ENCODE results near the gene EPC1. TPM values are rescaled to one million over a fixed set of nuclear protein-coding genes. Genes with fewer than 3 reads are reported as not detected.

EPC1 gene
- total and polyA plus RNA-seq, 2 experiments from 2014 or later = 10.6 to 12.5 TPM

DNA sequence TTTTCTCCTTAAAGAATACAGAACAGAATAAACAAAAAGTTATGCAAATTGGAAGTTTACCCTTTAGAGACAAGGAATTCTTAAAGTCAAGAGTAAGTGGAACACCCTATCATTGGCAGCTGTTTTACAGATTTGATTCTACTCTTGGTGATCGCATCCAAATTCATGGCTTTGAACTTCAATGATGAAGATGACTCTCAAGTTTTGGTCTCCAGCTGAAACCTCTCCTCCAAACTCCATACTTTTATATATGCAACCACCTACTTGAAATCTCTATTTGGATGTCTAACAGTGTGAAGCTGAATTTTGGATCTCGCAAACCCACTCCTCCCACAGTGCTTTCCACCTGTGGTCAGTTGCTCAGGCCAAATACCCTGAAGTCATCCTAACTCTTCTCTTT is 80.4 kb downstream of the EPC1 start:
- H3F3A ChIP-seq (ENCODE audit: insufficient read depth) = peaks cover 42% of the 10 kb centered on the region
- no peaks in the 10 kb centered on the region for H3K9me2 ChIP-seq (ENCODE audit: insufficient read depth)
- H3K79me2 ChIP-seq (ENCODE audit: insufficient read depth) = peaks cover 16% of the 10 kb centered on the region
- no peak overlapping the region for H3K27ac ChIP-seq
- 97 to 98% methylated on average over 2 of the region's 2 CpGs for WGBS, 2 experiments (ENCODE audit: low coverage in 1 of 2, low lambda C conversion rate in 2 of 2, missing lambda C conversion rate in 2 of 2)
- no peak overlapping the region for H3K4me3 ChIP-seq
- H3K9ac ChIP-seq = no peak overlapping the region
- no peaks in the 10 kb centered on the region for H3K9me3 ChIP-seq (ENCODE audit: low read depth)
- H2AFZ ChIP-seq = no peak overlapping the region
- H4K20me1 ChIP-seq (ENCODE audit: insufficient read depth) = 0 out of 2 replicates have a peak, but pooled peaks cover 3% of the 10 kb centered on the region
- H3K4me2 ChIP-seq (ENCODE audit: unreplicated experiment) = no peak overlapping the region
- no peak for DNase-seq
- H3K36me3 ChIP-seq (ENCODE audit: low read depth) = peaks cover 37% of the 10 kb centered on the region
- H3K27me3 ChIP-seq (replicated peaks; ENCODE audit: insufficient read depth) = no peaks in the 10 kb centered on the region
- no peaks in the 10 kb centered on the region for H3K4me1 ChIP-seq (ENCODE audit: insufficient read depth)
- in situ Hi-C loops (cut with MboI) = no loop called here
- TF ChIP-seq EZH2 (IDR thresholded peaks at IDR 0.05; ENCODE audit: insufficient read depth, poor library complexity, severe bottlenecking) (no peak), EZH2phosphoT487 (IDR thresholded peaks at IDR 0.05; ENCODE audit: insufficient read depth, low read depth) (no peak)

DNA sequence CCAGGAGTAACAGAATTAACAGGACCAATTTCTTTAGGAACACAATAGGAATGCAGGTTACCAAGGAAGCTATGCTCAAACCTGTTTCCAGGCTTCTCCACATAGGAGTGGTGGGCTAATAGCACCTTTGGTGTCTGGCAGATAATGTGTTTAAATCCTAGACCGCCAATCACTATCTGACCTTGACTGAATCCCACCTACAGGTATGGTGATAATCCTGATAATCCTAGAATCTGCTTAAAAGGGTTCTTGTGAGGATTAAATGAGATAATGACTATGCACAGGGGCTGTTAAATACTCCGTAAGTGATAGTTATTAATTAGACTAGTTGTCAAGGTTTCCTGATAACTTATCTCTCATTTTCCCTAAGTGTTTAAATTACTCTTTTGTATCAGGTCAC is 81.2 kb downstream of the EPC1 start:
- 0 out of 2 replicates have a peak, but pooled peaks cover 3% of the 10 kb centered on the region for H4K20me1 ChIP-seq (ENCODE audit: insufficient read depth)
- H3K4me1 ChIP-seq (ENCODE audit: insufficient read depth) = no peaks in the 10 kb centered on the region
- H3K4me2 ChIP-seq (ENCODE audit: unreplicated experiment) = no peak overlapping the region
- in situ Hi-C loops (cut with MboI) = no loop called here
- no peak overlapping the region for H3K4me3 ChIP-seq
- H3K79me2 ChIP-seq (ENCODE audit: insufficient read depth) = peaks cover 7% of the 10 kb centered on the region
- H2AFZ ChIP-seq = no peak overlapping the region
- H3K9ac ChIP-seq = no peak overlapping the region
- no peaks in the 10 kb centered on the region for H3K27me3 ChIP-seq (replicated peaks; ENCODE audit: insufficient read depth)
- TF ChIP-seq EZH2phosphoT487 (IDR thresholded peaks at IDR 0.05; ENCODE audit: insufficient read depth, low read depth) = no peak
- H3F3A ChIP-seq (ENCODE audit: insufficient read depth) = peaks cover 36% of the 10 kb centered on the region
- no peaks in the 10 kb centered on the region for H3K9me2 ChIP-seq (ENCODE audit: insufficient read depth)
- DNase-seq = no peak
- WGBS, 2 experiments (ENCODE audit: low coverage in 1 of 2, low lambda C conversion rate in 2 of 2, missing lambda C conversion rate in 2 of 2) = 86 to 90% methylated on average over 2 of the region's 2 CpGs
- H3K27ac ChIP-seq = no peak overlapping the region
- no peaks in the 10 kb centered on the region for H3K9me3 ChIP-seq (ENCODE audit: low read depth)
- peaks cover 31% of the 10 kb centered on the region for H3K36me3 ChIP-seq (ENCODE audit: low read depth)

DNA sequence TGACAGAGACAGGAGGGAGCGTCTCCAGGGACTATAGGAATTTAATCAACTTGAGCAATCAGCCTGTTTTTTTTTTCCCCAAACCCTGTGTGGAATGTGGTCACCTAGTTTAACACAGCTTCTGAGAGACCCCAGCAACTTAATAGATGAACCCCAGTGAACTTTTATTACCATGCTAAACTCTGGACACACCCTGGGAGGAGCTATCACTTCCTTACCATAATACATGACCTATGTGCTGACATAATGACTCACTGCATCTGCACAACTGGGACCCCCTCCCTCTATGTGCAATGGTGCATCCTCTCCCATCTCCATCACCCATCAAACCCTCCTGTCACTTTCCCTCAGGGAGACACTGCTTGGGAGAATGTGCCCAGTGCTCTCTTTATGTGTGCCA is 83.7 kb downstream of the EPC1 start:
- WGBS, 2 experiments (ENCODE audit: low coverage in 1 of 2, low lambda C conversion rate in 2 of 2, missing lambda C conversion rate in 2 of 2) = 65 to 70% methylated on average over 1 of the region's 1 CpG
- DNase-seq = no peak
- no peaks in the 10 kb centered on the region for H3K79me2 ChIP-seq (ENCODE audit: insufficient read depth)

DNA sequence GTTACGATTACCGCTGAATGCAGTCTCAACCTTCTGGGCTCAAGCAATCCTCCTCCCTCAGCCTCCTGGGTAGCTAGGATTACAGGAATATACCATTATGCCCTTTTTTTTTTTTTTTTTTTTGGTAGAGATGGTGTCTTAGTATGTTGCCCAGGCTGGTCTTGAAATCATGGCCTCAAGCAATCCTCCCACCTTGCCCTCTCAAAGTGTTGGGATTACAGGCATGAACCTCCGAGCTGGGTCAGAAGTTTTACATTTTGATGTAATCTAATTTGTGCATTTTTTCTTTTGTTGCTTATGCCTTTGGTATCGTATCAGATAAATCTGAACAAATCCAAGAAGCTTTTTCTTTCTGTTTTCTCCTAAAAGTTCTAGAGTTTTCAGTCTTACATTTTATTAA is 87.4 kb downstream of the EPC1 start:
- Histone ChIP-seq H3K27me3 (replicated peaks; ENCODE audit: insufficient read depth) (no peaks in the 10 kb centered on the region), H3K9ac (no peak overlapping the region), H3K4me3 (no peak overlapping the region), H3K79me2 (ENCODE audit: insufficient read depth) (no peaks in the 10 kb centered on the region), H2AFZ (no peak overlapping the region), H3K9me2 (ENCODE audit: insufficient read depth) (no peaks in the 10 kb centered on the region), H4K20me1 (ENCODE audit: insufficient read depth) (no peaks in the 10 kb centered on the region), H3K27ac (no peak overlapping the region), H3K4me2 (ENCODE audit: unreplicated experiment) (no peak overlapping the region), H3K4me1 (ENCODE audit: insufficient read depth) (no peaks in the 10 kb centered on the region), H3K36me3 (ENCODE audit: low read depth) (no peaks in the 10 kb centered on the region), H3K9me3 (ENCODE audit: low read depth) (no peaks in the 10 kb centered on the region), H3F3A (ENCODE audit: insufficient read depth) (peaks cover 3% of the 10 kb centered on the region)
- 96 to 99% methylated on average over 4 of the region's 4 CpGs for WGBS, 2 experiments (ENCODE audit: low coverage in 1 of 2, low lambda C conversion rate in 2 of 2, missing lambda C conversion rate in 2 of 2)
- in situ Hi-C loops (cut with MboI) = no loop called here
- TF ChIP-seq EZH2phosphoT487 (IDR thresholded peaks at IDR 0.05; ENCODE audit: insufficient read depth, low read depth) (no peak), EZH2 (IDR thresholded peaks at IDR 0.05; ENCODE audit: insufficient read depth, poor library complexity, severe bottlenecking) (no peak)
- no peak for DNase-seq

More for the DNA sequence above, 83.7 kb downstream of the EPC1 start:
- Histone ChIP-seq H3K9ac (no peak overlapping the region), H3K4me1 (ENCODE audit: insufficient read depth) (no peaks in the 10 kb centered on the region), H3K27me3 (replicated peaks; ENCODE audit: insufficient read depth) (no peaks in the 10 kb centered on the region), H4K20me1 (ENCODE audit: insufficient read depth) (no peaks in the 10 kb centered on the region), H2AFZ (no peak overlapping the region), H3K4me2 (ENCODE audit: unreplicated experiment) (no peak overlapping the region), H3K9me3 (ENCODE audit: low read depth) (no peaks in the 10 kb centered on the region), H3F3A (ENCODE audit: insufficient read depth) (peaks cover 25% of the 10 kb centered on the region), H3K27ac (no peak overlapping the region), H3K36me3 (ENCODE audit: low read depth) (peaks cover 10% of the 10 kb centered on the region; the same call in 1 of the 2 replicates), H3K4me3 (no peak overlapping the region), H3K9me2 (ENCODE audit: insufficient read depth) (no peaks in the 10 kb centered on the region)
- in situ Hi-C loops (cut with MboI) = no loop called here
- no peak for TF ChIP-seq EZH2phosphoT487 (IDR thresholded peaks at IDR 0.05; ENCODE audit: insufficient read depth, low read depth)
- no peak for TF ChIP-seq EZH2 (IDR thresholded peaks at IDR 0.05; ENCODE audit: insufficient read depth, poor library complexity, severe bottlenecking)

Measured in GM23248 (cell line).